Stimulated activated CD4-positive, alpha-beta T cell treated with anti-CD3 and anti-CD28 coated beads, Interleukin-1b, Interleukin-23, amount 100 ng/mL, for 24 hours (primary cell): ENCODE results near the gene PABPN1.
"Not testable (repeated sequence)": the region's sequence is repeated elsewhere in the genome, so short reads cannot be mapped to it uniquely, and the experiment has no call there.

Source experiments
- DNase-seq, 4 experiments: peaks; one replicate each; pipeline ENCODE4 v3.0.0-alpha.2; 2020; ENCODE audit warnings: low read depth in 4 of 4, low spot score in 1 of 4

Gene PABPN1

GRCh38 chr14:23301288-23301968 is 19.8 kb upstream of the PABPN1 start:
- DNase-seq: peak; percentile 92 to 95 (median 94)

- peak in 1 of 4 experiments; percentile 45 for DNase-seq
Measured at GRCh38 chr14:23301969-23302289, 19.3 kb upstream of the PABPN1 start.

DNA sequence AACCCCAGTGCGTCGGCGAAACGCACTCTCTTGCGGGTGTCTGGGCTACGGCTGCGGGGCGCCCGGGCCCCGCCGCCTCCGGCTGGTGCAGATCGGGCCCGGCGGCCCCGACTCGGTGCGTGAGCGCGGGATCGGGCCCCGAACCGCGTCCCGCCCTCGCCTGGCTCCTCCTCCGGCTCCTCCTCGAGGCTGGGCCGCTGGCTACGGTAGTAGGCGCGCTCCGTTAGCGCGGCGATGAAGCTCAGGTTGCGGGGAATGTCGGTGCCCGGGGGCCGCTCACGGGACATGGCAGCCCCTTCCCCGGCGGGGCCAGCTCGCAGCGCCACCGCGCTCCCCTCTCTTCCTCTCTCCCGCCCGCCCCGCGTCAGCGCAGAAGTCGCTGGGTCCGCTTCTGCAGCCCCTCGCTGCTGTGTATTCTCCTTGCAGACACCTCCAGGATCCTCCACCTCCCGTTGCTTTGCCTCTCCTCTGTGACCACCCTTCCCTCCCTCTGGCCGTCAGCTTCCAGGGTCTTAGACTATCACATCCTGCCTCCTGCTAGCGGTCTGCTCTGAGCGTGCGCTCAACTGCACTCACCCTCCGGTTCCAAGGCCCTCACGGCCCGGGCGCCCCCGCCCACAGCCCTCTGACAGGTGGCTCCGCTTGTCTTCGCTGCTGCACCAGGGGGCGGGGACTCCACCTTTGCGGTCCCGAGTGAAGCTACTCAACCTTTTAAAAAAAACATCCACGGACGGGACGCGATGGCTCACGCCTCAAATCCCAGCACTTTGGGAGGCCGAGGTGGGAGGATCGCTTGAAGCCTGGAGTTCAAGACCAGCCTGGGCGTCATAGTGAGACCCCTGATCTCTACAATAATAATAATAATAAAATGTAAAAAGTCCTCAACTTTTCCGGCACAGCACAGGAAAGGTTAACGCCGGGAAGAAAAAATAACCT is 18.7 kb upstream of the PABPN1 start, which contains the start of gene PPP1R3E:
PPP1R3E (minus strand) TSS at position 570 of the 936 bp plus-strand sequence; CDS start at position 287, 283 bp downstream.
- DNase-seq: peak; percentile 59 to 90 (median 71)

DNA sequence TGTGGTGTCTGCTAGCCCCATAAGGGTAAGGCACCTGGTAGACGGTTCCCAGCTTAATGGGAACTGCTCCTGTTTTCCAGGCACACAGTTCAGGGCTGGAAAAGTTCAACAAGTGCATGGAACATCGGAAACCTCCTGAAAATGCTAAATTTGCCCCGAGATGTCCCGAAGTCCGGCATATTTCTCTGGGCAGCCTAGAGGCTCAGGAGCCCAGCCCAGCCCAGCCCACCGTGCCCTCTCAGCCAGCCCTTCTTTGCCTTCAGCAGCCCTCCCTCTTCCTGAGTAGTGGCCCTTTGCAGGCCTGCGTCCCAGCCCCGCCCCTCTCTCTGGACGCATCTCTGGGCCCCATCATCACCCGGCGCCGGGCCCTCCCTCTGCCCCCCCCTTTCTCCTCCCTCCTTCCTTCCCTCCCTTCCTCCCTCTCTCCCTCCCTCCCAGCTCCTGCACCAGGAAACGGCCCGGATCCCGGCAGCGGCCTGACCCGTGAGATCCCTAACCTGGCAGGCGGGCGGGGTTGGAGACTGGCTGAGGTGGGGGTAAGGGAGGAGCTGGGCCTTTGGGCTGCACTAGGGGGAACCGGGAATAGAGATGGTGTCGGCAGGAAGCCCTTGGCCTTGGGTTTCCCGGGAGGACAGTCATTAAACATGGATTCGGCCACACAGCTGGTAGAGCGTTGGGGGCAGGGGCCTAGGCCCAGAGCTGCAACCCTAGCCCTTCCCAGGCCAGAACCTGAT is 14.7 kb upstream of the PABPN1 start, which contains the start of gene BCL2L2:
BCL2L2 (plus strand) TSS at position 422 of the 734 bp plus-strand sequence. CDS start 935 bp downstream, outside the sequence.
- no peak for DNase-seq

GRCh38 chr14:23307146-23307530 is 14.1 kb upstream of the PABPN1 start:
- DNase-seq: no peak

DNA sequence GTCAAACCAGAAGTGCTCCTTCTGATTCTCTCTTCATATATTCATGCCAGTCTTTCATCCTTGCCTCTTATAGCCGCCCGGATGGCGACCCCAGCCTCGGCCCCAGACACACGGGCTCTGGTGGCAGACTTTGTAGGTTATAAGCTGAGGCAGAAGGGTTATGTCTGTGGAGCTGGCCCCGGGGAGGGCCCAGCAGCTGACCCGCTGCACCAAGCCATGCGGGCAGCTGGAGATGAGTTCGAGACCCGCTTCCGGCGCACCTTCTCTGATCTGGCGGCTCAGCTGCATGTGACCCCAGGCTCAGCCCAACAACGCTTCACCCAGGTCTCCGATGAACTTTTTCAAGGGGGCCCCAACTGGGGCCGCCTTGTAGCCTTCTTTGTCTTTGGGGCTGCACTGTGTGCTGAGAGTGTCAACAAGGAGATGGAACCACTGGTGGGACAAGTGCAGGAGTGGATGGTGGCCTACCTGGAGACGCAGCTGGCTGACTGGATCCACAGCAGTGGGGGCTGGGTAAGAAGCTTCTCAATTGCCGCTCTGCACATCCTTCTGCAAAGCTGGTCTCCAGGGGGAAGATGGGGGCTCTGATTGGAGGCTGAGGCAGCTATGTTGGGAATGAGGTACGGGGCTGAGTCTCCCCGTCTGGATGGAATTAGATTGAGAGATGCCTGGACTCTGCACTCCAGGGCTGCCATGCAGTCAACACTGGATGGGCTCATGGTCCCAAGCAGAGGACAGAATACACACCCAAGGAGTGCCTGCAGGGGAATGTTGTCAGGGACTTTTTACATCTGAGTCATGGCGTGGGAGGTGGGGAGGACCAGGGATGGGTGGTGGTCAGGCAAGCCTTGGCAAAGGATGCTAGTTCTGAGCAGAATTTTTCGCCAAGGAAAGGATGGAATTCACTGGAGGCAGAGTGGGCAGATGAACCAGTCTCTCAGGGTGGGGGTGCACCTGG is 13.3 kb upstream of the PABPN1 start:
- DNase-seq: no peak

GRCh38 chr14:23308721-23309445 is 12.4 kb upstream of the PABPN1 start:
- DNase-seq: no peak

- no peak for DNase-seq
Measured at GRCh38 chr14:23310546-23310945, 10.7 kb upstream of the PABPN1 start.

GRCh38 chr14:23316300-23316699 is 5.0 kb upstream of the PABPN1 start:
- DNase-seq: no peak

- DNase-seq: no peak
Measured at GRCh38 chr14:23319746-23320583, 1.3 kb upstream of the PABPN1 start.

DNA sequence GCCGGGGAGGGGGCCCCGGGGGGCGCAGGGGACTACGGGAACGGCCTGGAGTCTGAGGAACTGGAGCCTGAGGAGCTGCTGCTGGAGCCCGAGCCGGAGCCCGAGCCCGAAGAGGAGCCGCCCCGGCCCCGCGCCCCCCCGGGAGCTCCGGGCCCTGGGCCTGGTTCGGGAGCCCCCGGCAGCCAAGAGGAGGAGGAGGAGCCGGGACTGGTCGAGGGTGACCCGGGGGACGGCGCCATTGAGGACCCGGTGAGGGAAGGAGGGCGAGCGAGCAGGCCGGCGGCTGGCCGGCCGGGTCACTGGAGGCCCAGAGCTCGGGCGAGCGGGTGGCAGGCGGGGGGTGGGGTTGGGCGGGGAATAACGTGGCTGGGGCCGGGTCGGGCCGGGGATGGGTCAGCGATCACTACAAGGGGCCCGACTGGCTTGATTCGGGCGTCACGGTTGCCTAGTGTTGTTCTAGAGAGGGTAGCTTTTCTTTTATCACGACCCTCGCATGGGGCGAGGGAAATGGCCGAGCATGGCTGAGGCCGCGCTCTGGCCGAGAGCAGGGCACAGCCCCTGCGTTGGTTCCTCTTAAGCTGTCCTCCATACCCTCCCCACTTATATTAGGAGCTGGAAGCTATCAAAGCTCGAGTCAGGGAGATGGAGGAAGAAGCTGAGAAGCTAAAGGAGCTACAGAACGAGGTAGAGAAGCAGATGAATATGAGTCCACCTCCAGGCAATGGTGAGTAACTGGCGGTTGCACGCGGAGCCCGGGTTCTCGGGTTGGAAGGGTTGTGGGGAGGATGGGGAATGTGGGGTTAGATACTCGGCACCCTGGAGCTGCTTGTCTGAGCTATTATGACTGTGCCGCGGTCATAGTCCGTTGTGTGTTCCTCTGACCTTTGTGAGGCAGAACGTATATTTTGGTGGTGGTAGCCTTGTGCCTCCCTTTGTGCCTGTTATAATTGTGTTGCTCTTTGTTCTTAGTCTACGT is 603 bp downstream of the PABPN1 start:
- DNase-seq: peak in 2 of 4 experiments; percentile 23 to 50

- no peak for DNase-seq
Measured at GRCh38 chr14:23322568-23323517, 1.6 kb downstream of the PABPN1 start.

DNA sequence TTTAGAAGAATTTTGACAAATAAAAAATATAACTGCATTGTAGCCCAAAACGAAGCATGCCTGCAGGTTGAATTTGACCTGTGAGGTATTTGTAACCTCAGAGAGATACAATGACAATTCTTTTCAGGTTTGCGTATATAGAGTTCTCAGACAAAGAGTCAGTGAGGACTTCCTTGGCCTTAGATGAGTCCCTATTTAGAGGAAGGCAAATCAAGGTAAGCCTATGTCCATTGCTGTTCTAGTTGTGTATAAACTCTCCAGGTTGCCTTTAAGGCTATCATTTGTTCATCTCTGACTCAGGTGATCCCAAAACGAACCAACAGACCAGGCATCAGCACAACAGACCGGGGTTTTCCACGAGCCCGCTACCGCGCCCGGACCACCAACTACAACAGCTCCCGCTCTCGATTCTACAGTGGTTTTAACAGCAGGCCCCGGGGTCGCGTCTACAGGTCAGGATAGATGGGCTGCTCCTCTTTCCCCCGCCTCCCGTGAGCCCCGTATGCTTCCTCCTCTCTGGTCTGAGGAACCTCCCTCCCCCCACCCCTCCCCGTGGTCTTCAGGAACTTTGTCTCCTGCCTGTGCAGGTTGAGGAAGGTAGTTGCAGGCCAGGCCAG is 2.7 kb downstream of the PABPN1 start:
- DNase-seq: no peak

- DNase-seq: no peak
Measured at GRCh38 chr14:23324455-23324846, 3.2 kb downstream of the PABPN1 start.

DNA sequence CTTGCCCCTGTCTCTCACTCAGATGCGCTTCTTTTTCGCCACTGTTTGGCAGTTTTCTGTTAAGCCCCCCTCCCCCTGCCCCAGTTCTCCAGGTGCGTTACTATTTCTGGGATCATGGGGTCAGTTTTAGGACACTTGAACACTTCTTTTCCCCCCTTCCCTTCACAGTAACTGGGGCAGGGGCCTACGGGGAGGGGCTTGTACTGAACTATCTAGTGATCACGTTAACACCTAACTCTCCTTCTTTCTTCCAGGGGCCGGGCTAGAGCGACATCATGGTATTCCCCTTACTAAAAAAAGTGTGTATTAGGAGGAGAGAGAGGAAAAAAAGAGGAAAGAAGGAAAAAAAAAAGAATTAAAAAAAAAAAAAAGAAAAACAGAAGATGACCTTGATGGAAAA is 3.7 kb downstream of the PABPN1 start:
- no peak for DNase-seq

- not testable (repeated sequence) for DNase-seq
Measured at GRCh38 chr14:23325746-23326145, 4.5 kb downstream of the PABPN1 start.
